GM19455 (cell line): Measurements from ENCODE around the gene SNAPC2.

Experiments
- ATAC-seq: cut with Tn5 transposase; IDR thresholded peaks from one replicate; pipeline ENCODE4 v1.9.1; 2021; ENCODE audit not compliant: unreplicated experiment

SNAPC2 gene, protein sequence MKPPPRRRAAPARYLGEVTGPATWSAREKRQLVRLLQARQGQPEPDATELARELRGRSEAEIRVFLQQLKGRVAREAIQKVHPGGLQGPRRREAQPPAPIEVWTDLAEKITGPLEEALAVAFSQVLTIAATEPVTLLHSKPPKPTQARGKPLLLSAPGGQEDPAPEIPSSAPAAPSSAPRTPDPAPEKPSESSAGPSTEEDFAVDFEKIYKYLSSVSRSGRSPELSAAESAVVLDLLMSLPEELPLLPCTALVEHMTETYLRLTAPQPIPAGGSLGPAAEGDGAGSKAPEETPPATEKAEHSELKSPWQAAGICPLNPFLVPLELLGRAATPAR

DNA sequence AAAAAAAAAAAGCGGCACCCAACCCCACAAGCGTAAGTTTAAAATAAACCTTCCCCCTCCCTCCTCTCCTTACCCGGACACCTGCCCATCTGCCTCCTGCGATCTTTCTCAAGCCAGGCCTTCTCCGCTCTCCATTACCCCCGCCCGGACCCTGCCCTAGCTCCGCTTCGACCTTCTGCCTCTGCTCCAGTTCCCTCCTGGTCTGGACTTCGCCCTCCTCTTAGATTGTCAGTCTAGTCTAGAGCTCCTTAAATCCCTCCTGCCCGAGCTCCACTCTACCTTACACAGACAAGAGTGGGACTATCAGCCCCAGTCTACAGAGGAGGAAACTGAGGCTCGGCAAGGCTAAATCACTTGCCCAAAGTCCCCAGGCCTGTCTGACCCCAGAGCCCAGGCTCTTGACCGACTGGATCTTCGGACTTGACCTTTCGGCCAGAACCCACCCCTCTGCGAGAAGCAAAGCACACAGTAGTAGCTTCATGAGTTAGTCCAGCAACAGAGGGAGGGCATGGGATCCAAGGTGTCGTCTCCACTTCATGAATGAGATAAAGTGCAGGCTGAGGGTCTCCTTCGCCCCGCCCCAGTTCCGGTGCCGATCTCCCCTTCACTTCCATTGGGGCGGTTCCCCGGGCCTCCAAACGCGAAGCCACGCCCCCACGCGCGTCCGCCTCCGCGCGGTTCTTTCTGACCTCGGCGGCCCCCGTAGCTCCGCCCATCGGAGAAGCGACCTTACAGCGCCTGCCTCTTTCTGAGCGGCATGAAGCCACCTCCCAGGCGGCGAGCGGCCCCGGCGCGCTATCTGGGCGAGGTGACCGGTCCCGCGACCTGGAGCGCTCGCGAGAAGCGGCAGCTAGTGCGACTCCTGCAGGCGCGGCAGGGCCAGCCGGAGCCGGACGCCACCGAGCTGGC, at the start of gene SNAPC2:
SNAPC2 (plus strand) TSS at position 729 of the 909 bp plus-strand sequence; CDS start at position 758, 29 bp downstream.
- ATAC-seq: peak; percentile 62

DNA sequence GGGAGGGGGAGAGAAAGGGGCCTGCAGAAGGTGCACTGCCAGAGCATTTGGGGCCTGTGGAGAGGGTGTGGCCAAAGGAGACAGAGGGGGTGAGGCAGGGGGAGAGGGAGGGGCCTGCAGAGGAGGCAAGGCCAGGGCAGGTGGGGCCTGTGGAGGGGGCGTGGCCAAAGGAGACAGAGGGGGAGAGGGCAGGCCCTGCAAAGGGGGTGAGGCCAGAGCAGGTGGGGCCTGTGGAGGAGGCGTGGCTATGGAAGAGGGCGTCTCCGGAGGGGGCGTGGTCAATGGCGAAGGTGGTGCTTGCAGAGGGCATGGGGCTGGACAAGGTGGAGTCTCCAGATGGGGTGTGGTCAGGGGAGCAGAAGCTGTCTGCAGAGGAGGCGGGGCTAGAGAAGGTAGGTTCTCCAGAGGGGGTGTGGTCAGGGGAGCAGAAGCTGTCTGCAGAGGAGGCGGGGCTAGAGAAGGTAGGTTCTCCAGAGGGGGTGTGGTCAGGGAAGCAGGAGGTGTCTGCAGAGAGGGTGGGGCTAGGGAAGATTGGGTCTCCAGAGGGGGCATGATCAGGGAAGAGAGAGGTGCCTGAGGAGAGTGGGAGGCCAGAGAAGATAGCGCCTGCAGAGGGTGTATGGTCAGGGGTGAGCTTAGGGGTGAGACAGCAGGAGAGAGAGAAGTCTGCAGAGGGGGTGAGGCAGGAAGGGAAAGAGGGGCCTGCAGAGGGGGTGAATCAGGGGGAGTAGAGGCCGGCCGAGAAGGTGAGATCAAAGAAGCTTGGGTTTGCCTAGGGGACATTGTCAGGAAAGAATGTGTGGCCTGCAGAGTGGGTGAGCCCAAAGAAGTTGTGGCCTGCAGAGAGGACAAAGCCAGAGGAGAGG, 49.3 kb upstream of the SNAPC2 start:
- no peak for ATAC-seq

DNA sequence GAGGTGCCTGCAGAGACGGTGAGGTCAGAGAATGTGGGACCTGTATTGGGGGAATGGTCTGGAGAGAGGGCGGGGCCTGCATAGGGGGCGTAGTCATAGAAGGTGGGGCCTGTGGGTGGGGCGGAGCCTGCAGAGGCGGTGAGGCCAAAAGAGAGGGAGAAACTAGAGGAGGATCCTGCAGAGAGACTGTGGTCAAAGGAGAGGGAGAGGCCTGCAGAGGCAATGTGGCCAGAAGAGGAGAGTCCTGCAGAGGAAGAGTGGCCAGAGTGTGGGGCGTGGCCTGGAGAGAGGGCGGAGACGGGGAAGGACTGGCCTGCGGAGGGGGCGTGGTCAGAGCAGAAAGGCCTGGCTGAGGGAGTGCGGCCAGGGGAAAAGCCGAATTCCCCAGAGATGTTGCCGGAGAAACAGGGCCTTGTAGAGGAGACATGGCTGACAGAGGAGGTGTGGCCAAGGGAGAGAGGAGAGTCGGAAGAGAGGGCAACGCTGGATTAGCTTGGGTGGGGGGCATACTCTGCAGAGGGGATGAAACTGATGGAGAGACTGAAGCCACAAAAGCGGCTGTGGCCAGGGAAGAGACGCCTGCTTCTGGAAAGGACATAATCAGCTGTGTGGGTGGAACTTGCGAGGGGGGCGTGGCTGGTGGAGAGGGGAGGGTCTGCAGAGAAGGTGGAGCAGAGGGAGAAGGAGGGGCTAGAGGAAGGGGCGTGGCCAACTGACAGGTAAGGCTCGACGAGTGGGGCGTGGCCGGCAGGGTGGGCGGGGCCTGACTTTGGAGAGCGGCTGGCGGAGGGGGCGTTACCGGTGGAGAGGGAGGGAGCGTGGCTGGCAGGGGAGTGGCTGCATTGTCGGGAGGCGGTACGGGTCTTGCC, 48.5 kb upstream of the SNAPC2 start:
- ATAC-seq: no peak

DNA sequence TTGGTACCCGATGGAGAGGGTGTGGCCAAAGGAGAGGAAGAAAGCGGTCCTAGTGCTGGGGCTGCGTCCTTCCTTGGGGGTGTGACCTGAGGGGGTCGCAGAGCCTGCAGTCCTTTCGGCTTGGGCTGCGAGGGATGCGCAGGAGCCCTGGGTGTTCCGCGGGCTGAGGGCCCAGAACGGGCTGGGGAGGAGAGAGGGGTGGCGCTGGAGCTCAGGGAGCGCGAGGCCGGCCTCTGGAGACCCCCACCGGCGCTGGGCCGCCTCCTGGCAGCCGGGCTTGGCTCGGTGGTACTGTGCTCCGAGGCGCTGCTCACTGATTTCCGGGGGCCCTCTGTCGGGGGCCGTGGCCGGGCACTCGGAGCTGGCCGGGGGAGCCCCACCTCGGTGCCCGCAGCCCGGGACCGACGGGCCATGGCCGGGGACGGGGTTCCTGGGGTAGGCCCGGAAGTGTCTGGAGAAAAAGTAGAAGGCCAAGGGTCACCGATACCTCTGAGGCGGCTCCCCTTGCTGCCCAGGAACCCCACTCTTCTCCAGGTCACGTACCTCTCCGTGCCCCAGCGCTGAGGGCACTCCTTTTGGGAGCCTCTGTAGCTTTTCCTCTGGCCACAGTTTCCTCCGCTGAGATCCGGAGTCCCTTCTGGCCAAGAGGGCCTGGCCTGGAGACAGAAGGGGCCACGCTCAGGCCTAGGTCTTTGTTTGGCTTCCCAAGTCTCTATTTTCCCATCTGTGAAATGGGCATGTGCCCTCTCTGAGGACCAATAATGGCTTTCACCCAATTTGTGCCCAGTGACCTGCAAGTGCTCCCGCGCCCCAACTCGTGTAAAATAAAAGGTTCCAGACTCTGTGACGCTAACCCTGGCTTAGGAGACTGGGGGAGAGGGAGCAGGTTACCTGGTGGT, 47.6 kb upstream of the SNAPC2 start:
- ATAC-seq: no peak

DNA sequence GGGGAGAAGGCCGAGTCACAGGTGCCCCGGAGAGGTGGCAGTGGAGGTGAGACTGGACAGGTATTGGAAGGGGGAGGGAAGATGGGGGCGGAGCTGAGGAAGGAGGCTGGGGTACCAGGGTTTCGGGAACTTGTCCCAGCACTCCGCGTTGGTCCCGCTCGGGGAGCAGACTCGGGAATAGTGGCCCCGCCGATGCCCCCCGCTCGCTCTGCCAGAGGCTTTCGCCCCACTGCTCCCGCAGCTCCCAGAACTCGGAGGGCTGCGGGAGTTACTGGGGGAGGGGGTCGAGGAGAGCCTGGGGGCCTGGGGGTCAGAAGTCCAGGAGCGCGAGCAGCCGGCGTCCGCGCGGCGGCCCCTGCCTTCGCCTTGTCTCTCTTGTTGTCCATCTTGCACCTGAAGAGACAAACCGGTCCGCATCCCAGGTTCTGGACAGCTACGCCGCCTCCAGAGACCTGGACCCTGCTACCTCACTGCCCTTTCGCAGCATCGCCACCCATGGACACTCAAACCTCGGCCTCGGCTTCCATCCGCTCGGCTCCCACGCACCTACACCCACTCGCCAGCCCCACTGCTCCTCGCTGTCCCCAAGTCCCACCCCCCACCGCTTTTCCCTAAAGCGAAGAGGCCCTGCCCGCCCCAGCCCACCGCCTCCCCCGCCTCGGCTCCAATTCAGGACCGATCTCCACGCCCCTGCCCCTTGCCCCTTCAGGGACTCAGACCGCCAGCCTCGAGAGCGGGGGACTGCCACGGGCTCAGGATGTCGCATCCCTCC, 46.6 kb upstream of the SNAPC2 start:
- no peak for ATAC-seq

DNA sequence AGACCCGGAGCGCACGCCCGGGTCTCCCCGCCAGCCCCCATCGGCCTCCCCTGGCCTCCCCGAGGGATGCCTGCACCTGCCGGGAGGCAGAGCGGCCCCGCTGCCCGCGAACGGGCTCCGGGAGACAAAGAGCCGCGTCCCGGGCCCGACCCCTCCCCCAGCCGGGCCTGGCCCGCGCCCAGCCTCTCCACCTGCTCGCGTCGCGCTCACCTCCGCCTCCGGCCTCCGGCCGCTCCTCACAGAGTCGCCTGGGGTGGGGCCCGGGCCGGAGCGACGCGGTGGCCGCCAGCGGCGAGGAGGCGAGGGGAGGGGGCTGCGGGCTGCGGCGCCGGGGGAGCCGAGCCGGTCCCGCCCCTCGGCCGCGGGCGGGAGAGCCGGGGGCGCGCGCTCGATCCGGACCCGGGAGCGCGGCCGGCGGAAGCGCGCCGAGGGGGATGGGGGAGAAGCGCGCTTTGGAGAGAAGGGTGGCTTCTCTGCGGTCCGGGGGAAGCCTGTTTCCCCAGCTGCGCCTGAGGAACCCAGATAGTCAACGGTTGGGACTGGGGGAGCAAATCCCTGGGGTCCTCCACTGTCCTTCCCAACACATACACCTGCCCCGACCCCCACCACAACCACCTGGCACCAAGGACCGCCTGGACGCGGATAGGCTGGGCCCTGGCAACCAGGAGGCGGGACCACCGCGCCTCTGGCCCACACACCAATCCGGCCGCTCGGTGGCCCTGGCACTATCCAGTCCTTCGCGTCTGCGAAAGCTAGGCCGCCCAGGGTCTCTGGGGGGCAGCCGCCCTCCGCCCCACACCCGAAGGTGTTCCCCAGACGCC, 45.9 kb upstream of the SNAPC2 start, which contains the start of gene PRR36:
PRR36 (minus strand) TSS at position 315 of the 821 bp plus-strand sequence. CDS start 701 bp downstream, outside the sequence.
- ATAC-seq: no peak

DNA sequence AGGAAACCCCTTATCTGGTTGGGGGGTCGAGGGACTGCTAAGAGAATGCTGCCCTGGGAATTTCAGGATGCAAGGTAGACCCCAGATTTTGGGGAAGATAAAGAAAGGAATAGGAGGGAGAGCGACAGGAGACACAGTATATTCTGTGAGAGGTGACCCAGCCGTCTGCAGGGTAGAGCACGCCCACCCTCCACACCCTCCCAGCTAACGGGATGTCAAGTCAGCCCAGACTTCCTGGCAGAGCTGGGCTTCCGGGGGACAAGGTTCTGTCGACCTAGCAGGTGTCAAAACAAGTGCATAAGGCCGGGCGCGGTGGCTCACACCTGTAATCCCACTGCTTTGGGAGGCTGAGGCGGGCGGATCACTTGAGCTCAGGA, 45.3 kb upstream of the SNAPC2 start:
- ATAC-seq: no peak

DNA sequence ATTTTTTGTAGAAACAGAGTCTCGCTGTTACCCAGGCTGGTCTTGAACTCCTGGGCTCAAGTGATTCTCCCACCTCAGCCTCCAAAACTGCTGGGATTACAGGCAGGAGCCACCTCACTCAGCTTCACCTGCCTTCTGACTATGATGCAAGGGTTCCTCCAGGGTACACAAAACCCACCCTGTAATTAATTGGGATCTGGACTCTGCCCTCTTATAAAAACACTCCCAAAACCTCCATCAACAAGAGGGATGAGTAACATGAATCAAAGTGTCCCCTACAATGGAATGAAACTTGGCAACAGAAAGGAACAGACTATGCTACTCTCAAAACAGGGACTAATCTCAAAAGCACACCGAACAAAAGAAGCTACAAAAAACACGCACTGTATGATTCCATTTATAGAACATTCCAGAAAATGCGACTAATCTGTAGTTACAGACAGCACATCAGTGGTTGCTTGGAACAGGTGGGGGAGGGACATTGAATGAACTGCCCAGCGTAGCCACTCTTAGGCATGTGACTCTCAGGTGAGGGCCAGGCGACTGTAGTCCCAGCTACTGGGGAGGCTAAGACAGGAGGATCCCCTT, 42.8 kb upstream of the SNAPC2 start:
- ATAC-seq: no peak

DNA sequence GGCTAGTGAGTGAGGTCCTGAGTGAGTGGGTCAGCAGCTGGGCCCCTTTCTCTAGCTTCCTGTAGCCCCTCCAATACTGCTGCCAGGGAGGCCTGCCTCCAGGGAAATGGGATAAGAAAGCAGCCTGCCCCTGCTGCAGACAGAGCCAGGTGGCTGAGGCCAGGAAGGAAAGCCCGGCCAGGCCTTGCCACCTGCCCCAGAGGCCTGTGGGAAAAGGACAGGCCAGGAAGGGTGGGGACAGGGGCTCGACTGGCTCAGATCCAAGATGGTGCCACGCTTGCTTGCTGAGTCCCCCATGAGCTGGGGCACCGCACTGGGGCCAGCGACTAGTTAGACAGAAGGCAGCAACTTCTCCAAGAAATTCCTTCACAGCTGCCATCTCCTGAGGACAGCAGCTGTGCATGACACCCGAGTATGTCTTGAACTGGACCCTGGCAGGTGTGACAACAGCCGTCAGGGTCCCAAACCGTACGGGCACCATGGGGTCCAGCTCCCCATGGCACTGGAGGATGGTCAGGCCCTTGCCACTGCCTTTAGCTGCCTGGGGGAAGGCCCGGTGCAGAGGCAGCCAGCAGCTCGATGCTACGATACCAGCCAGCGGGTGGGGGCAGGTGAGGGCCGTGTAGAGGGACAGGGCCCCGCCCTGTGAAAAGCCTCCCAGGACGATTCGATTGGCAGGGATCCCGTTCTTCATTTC, 40.9 kb upstream of the SNAPC2 start:
- ATAC-seq: no peak

DNA sequence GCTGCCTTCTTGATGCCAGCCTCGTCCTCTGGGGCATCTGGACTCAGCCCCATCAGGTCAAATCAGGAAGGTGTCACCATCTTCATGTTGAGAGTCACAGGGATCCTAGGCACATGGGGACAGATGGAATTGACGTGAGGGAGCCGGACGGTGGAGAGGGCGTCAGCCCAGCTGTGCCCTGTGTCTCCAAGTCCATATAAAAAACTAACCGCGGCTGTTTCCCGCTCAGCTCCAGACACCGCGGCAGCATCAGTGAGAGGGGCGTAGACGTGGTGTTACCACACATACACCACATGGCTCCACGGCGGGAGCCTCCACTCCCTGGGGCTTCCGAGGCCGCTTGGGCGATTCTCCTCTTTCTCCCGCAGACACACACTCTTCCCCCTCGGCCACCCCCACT, 40.3 kb upstream of the SNAPC2 start:
- ATAC-seq: no peak

DNA sequence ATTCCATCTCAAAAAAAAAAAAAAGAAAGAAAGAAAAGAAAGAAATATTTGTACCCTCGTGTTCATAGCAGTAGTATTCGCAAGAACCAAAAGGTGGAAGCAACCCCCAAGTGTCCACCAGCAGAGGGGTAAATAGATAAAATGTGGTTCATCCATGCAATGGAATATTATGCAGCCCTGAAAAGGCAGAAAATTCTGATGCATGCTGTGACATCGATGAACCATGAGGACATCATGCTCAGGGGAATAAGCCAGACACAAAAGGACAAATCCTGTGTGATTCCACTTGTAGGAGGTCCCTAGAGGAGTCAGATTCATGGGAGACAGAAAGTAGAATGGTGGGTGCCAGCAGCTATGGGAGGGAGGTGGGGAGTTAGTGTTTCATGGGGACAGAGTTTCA, 38.2 kb upstream of the SNAPC2 start:
- ATAC-seq: no peak

DNA sequence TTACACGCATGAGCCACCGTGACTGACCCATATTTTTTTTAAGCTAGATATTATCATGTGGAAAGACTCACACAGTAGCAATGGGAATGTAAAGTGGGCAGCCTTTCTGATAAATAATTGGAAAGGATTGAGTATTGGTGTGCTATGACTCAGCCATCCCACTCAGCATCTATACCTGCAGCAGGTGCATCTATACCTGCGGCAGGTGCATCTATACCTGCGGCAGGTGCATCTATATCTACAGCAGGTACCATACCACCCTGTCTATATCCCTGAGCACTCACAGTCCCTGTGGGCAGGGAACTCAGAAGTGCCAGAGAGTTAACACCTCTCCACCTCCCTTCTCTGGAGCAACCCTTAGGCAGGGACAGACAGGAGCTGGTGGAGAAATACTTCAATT, 37.0 kb upstream of the SNAPC2 start:
- ATAC-seq: no peak

DNA sequence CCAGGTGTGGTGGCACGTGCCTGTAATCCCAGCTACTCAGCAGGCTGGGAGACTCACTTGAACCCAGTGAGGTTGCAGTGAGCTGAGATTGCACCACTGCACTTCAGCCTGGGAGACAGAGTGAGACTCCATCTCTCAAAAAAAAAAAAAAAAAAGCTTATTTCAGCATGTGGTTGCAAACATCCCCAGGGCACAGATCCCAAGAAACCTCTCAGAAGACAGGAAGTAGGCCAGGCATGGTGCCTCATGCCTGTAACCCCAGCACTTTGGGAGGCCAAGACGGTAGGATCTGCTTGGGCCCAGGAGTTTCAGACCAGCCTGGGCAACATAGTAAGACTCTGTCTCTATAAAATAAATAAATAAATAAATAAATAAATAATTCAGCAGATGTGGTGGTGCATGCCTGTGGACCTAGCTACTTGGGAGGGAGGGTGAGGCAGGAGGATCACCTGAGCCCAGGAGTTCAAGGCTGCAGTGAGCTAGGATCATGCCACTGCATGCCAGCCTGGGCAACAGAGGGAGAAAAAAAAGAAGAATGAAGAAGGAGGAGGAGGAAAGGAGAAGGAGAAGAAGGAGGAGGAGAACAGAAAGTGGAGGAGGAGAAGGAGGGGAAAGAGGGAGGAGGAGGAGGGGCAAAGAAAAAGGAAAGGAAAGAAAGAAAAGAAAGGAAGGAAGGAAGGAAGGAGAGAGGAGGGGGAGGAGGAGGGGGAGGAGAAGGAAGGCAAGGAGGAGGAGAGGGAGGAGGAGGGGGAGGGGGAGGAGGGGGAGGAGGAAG, 36.2 kb upstream of the SNAPC2 start:
- ATAC-seq: no peak

DNA sequence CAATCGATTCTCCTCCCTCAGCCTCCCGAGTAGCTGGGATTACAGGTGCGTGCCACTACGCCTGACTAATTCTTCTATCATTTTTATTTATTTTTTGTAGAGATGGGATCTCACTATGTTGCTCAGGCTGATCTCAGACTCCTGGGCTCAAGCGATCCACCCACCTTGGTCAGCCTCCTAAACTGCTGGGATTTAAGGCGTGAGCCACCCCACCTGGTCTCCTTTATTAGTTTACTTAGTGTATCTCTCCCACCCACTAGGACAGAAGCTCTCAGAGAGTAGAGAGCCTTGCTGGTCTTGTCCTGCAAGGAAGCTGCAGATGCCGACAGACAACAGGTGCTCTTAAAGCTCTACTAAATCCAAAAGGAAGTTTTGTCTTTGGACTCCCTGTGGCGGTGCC, 34.3 kb upstream of the SNAPC2 start:
- ATAC-seq: no peak

DNA sequence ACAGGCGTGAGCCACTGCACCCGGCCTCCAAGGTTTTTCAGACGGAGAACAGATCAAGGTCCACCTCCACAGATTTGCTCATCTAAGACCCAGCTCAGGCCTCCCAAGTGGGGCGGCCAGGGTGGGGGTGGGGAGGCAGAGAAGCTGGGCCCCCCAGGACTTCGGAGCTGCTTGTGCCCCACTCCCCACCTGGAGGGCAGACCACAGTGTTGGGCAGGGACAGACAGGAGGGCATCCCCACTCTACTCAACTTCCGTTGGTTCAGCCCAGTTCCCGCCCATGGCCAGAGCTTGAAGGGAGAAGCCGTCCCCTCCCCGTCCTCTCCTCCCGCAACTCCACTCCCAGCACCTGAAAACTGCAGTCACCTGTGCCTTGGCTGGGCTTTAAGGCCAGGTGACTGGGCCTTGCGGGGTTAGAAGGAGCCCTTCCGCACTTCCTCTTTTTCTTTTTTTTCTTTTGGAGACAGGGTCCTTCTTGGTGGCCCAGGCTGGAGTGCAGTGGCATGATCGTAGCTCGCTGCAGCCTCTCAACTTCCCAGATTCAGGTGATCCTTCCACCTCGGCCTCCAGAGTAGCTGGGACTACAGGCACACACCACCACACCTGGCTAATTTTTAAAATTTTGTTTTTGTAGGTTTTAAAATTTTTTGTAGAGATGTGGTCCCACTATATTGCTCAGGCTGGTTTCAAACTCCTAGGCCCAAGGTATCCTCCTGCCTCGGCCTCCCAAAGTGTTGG, 32.6 kb upstream of the SNAPC2 start:
- no peak for ATAC-seq
